ENCODE results near the gene TMEM175. TPM values are rescaled to one million over a fixed set of nuclear protein-coding genes. Genes with fewer than 3 reads are reported as not detected.

Gene TMEM175
- total RNA-seq, 1 experiment from 2014 or later: 15.1 TPM

GRCh38 chr4:984336-985054 is 52.2 kb downstream of the TMEM175 start:
- H3K27me3 ChIP-seq (ENCODE audit: low read length): no peaks in the 10 kb centered on the region
- no peak overlapping the region for H3K27ac ChIP-seq (ENCODE audit: low read length)
- H3K4me3 ChIP-seq (ENCODE audit: low read length): no peak overlapping the region
- no peaks in the 10 kb centered on the region for H3K9me2 ChIP-seq (replicated peaks; ENCODE audit: insufficient read depth, low read length)
- no peak overlapping the region for H2AFZ ChIP-seq (ENCODE audit: low read length)
- H3K79me2 ChIP-seq (ENCODE audit: low read length): no peaks in the 10 kb centered on the region
- no peaks in the 10 kb centered on the region for H3K9me3 ChIP-seq (ENCODE audit: low read length)
- H3K4me2 ChIP-seq (ENCODE audit: low read depth, low read length, poor library complexity, severe bottlenecking): no peak overlapping the region
- no peak overlapping the region for H3K9ac ChIP-seq (ENCODE audit: low read length)
- H3K36me3 ChIP-seq (ENCODE audit: insufficient read depth, low read length): no peaks in the 10 kb centered on the region
- DNase-seq: no peak
- peaks cover 4% of the 10 kb centered on the region; the same call in 1 of the 2 replicates for H4K20me1 ChIP-seq (ENCODE audit: insufficient read depth, low read depth, low read length)
- peaks cover 34% of the 10 kb centered on the region for H3K4me1 ChIP-seq (ENCODE audit: low read length)

GRCh38 chr4:985123-985830 is 53.0 kb downstream of the TMEM175 start:
- peaks cover 34% of the 10 kb centered on the region for H3K4me1 ChIP-seq (ENCODE audit: low read length)
- H2AFZ ChIP-seq (ENCODE audit: low read length): no peak overlapping the region
- H3K36me3 ChIP-seq (ENCODE audit: insufficient read depth, low read length): no peaks in the 10 kb centered on the region
- peaks cover 4% of the 10 kb centered on the region; the same call in 1 of the 2 replicates for H4K20me1 ChIP-seq (ENCODE audit: insufficient read depth, low read depth, low read length)
- peak overlapping the region; percentile 71; the same call in 1 of the 2 replicates for H3K4me3 ChIP-seq (ENCODE audit: low read length)
- H3K27me3 ChIP-seq (ENCODE audit: low read length): no peaks in the 10 kb centered on the region
- H3K79me2 ChIP-seq (ENCODE audit: low read length): no peaks in the 10 kb centered on the region
- peak overlapping the region; percentile 92 for H3K4me2 ChIP-seq (ENCODE audit: low read depth, low read length, poor library complexity, severe bottlenecking)
- H3K9me2 ChIP-seq (replicated peaks; ENCODE audit: insufficient read depth, low read length): no peaks in the 10 kb centered on the region
- peak overlapping the region; percentile 84; the same call in 1 of the 2 replicates for H3K9ac ChIP-seq (ENCODE audit: low read length)
- no peak for DNase-seq
- no peaks in the 10 kb centered on the region for H3K9me3 ChIP-seq (ENCODE audit: low read length)
- no peak overlapping the region for H3K27ac ChIP-seq (ENCODE audit: low read length)

GRCh38 chr4:986428-986878 is 54.2 kb downstream of the TMEM175 start:
- Histone ChIP-seq H3K4me3 (ENCODE audit: low read length) (peak overlapping the region; percentile 71), H3K27ac (ENCODE audit: low read length) (peak overlapping the region; percentile 51; the same call in 1 of the 2 replicates), H2AFZ (ENCODE audit: low read length) (peak overlapping the region; percentile 66), H3K9ac (ENCODE audit: low read length) (peak overlapping the region; percentile 84), H3K4me2 (ENCODE audit: low read depth, low read length, poor library complexity, severe bottlenecking) (peak overlapping the region; percentile 92), H3K79me2 (ENCODE audit: low read length) (no peaks in the 10 kb centered on the region), H3K27me3 (ENCODE audit: low read length) (no peaks in the 10 kb centered on the region), H3K9me3 (ENCODE audit: low read length) (no peaks in the 10 kb centered on the region), H3K9me2 (replicated peaks; ENCODE audit: insufficient read depth, low read length) (no peaks in the 10 kb centered on the region), H3K36me3 (ENCODE audit: insufficient read depth, low read length) (no peaks in the 10 kb centered on the region), H4K20me1 (ENCODE audit: insufficient read depth, low read depth, low read length) (peaks cover 4% of the 10 kb centered on the region; the same call in 1 of the 2 replicates), H3K4me1 (ENCODE audit: low read length) (peaks cover 34% of the 10 kb centered on the region)
- no peak for DNase-seq

- Histone ChIP-seq H3K4me2 (ENCODE audit: low read depth, low read length, poor library complexity, severe bottlenecking) (peak within 1 kb of the TSS; percentile 92), H3K79me2 (ENCODE audit: low read length) (no peaks in the 10 kb centered on the region), H3K4me3 (ENCODE audit: low read length) (peak within 1 kb of the TSS; percentile 71), H4K20me1 (ENCODE audit: insufficient read depth, low read depth, low read length) (peaks cover 4% of the 10 kb centered on the region; the same call in 1 of the 2 replicates), H3K27ac (ENCODE audit: low read length) (peak within 1 kb of the TSS; percentile 51; the same call in 1 of the 2 replicates), H3K9me3 (ENCODE audit: low read length) (no peaks in the 10 kb centered on the region), H3K9ac (ENCODE audit: low read length) (peak within 1 kb of the TSS; percentile 84), H3K36me3 (ENCODE audit: insufficient read depth, low read length) (no peaks in the 10 kb centered on the region), H3K4me1 (ENCODE audit: low read length) (peaks cover 34% of the 10 kb centered on the region), H3K27me3 (ENCODE audit: low read length) (no peaks in the 10 kb centered on the region), H2AFZ (ENCODE audit: low read length) (peak within 1 kb of the TSS; percentile 66), H3K9me2 (replicated peaks; ENCODE audit: insufficient read depth, low read length) (no peaks in the 10 kb centered on the region)
- DNase-seq: peak; percentile 94
Measured at GRCh38 chr4:986879-987623, 54.8 kb downstream of the TMEM175 start, which contains the start of gene IDUA. Gene IDUA, plus strand, starts transcription at chr4:987044. Its CDS starts 41 bp downstream, at chr4:987085.

GRCh38 chr4:987624-988513 is 55.6 kb downstream of the TMEM175 start:
- Histone ChIP-seq H2AFZ (ENCODE audit: low read length) (no peak overlapping the region), H3K9me2 (replicated peaks; ENCODE audit: insufficient read depth, low read length) (no peaks in the 10 kb centered on the region), H3K27me3 (ENCODE audit: low read length) (no peaks in the 10 kb centered on the region), H3K4me1 (ENCODE audit: low read length) (peaks cover 36% of the 10 kb centered on the region), H3K9ac (ENCODE audit: low read length) (peak overlapping the region; percentile 84), H3K36me3 (ENCODE audit: insufficient read depth, low read length) (no peaks in the 10 kb centered on the region), H3K4me2 (ENCODE audit: low read depth, low read length, poor library complexity, severe bottlenecking) (peak overlapping the region; percentile 92), H3K4me3 (ENCODE audit: low read length) (peak overlapping the region; percentile 71), H3K27ac (ENCODE audit: low read length) (no peak overlapping the region), H3K79me2 (ENCODE audit: low read length) (no peaks in the 10 kb centered on the region), H4K20me1 (ENCODE audit: insufficient read depth, low read depth, low read length) (peaks cover 4% of the 10 kb centered on the region; the same call in 1 of the 2 replicates), H3K9me3 (ENCODE audit: low read length) (no peaks in the 10 kb centered on the region)
- no peak for DNase-seq

- Histone ChIP-seq H3K27ac (ENCODE audit: low read length) (no peak overlapping the region), H3K9me3 (ENCODE audit: low read length) (no peaks in the 10 kb centered on the region), H3K4me3 (ENCODE audit: low read length) (peak overlapping the region; percentile 17; the same call in 1 of the 2 replicates), H3K4me1 (ENCODE audit: low read length) (peaks cover 37% of the 10 kb centered on the region), H3K79me2 (ENCODE audit: low read length) (no peaks in the 10 kb centered on the region), H3K4me2 (ENCODE audit: low read depth, low read length, poor library complexity, severe bottlenecking) (peak overlapping the region; percentile 20), H3K9me2 (replicated peaks; ENCODE audit: insufficient read depth, low read length) (no peaks in the 10 kb centered on the region), H2AFZ (ENCODE audit: low read length) (no peak overlapping the region), H3K36me3 (ENCODE audit: insufficient read depth, low read length) (no peaks in the 10 kb centered on the region), H4K20me1 (ENCODE audit: insufficient read depth, low read depth, low read length) (peaks cover 4% of the 10 kb centered on the region; the same call in 1 of the 2 replicates), H3K27me3 (ENCODE audit: low read length) (no peaks in the 10 kb centered on the region), H3K9ac (ENCODE audit: low read length) (peak overlapping the region; percentile 26; the same call in 1 of the 2 replicates)
- DNase-seq: peak; percentile 62
Measured at GRCh38 chr4:988726-989721, 56.8 kb downstream of the TMEM175 start.
